Renal cortical epithelial cell (primary cell): Measurements from ENCODE around the gene CDK10. TPM values are rescaled to one million over a fixed set of nuclear protein-coding genes. Genes with fewer than 3 reads are reported as not detected.
"Not testable (repeated sequence)": the region's sequence is repeated elsewhere in the genome, so short reads cannot be mapped to it uniquely, and the experiment has no call there.

Source experiments
- DNase-seq: peaks from one replicate; pipeline ENCODE4 v3.0.0-alpha.2; 2011; ENCODE audit warnings: low read depth
- total RNA-seq: library from RNA; depleted of rRNA; stranded (reverse); fragments of >200 nt; gene quantifications from 2 replicates; pipeline ENCODE4 v1.2.3, GENCODE V29; 2014

The CDK10 gene
- 33.9 and 56.5 TPM in 2 replicates for total RNA-seq

GRCh38 chr16:89686520-89687091, at the start of gene CDK10:
Gene CDK10, plus strand, starts transcription at chr16:89686689. Its CDS starts 22 bp downstream, at chr16:89686711.
- DNase-seq: peak; percentile 70

GRCh38 chr16:89637379-89637778, 49.1 kb upstream of the CDK10 start:
- no peak for DNase-seq

GRCh38 chr16:89638455-89638854, 48.0 kb upstream of the CDK10 start:
- DNase-seq: no peak

- no peak for DNase-seq
Measured at GRCh38 chr16:89639385-89639784, 47.1 kb upstream of the CDK10 start.

- DNase-seq: peak; percentile 15
Measured at GRCh38 chr16:89641458-89642119, 44.9 kb upstream of the CDK10 start.

GRCh38 chr16:89642574-89642973, 43.9 kb upstream of the CDK10 start:
- no peak for DNase-seq

- DNase-seq: no peak
Measured at GRCh38 chr16:89643769-89644300, 42.7 kb upstream of the CDK10 start.

- no peak for DNase-seq
Measured at GRCh38 chr16:89645122-89645521, 41.4 kb upstream of the CDK10 start.

- DNase-seq: no peak
Measured at GRCh38 chr16:89646270-89646669, 40.2 kb upstream of the CDK10 start.

- no peak for DNase-seq
Measured at GRCh38 chr16:89646906-89647305, 39.6 kb upstream of the CDK10 start.

GRCh38 chr16:89651584-89651983, 34.9 kb upstream of the CDK10 start:
- DNase-seq: no peak

- DNase-seq: no peak
Measured at GRCh38 chr16:89653656-89654295, 32.7 kb upstream of the CDK10 start.

GRCh38 chr16:89655062-89655643, 31.3 kb upstream of the CDK10 start:
- no peak for DNase-seq

- DNase-seq: no peak
Measured at GRCh38 chr16:89656435-89657121, 29.9 kb upstream of the CDK10 start.

GRCh38 chr16:89657442-89658220, 28.9 kb upstream of the CDK10 start, which contains the start of the genes CHMP1A and SPATA33:
Gene CHMP1A, minus strand, starts transcription at chr16:89657708. Its CDS starts 120 bp downstream, at chr16:89657588.
Gene SPATA33, plus strand, starts transcription at chr16:89657836. Its CDS starts 76 bp downstream, at chr16:89657912.
- peak; percentile 59 for DNase-seq

- no peak for DNase-seq
Measured at GRCh38 chr16:89658221-89658879, 28.1 kb upstream of the CDK10 start.

GRCh38 chr16:89660146-89660545, 26.3 kb upstream of the CDK10 start:
- DNase-seq: no peak

- DNase-seq: no peak
Measured at GRCh38 chr16:89661215-89661614, 25.3 kb upstream of the CDK10 start.

GRCh38 chr16:89664238-89664637, 22.3 kb upstream of the CDK10 start:
- DNase-seq: not testable (repeated sequence)

- peak; percentile 15 for DNase-seq
Measured at GRCh38 chr16:89667000-89667399, 19.5 kb upstream of the CDK10 start.
